ENCODE results near the gene SFT2D1. TPM values are rescaled to one million over a fixed set of nuclear protein-coding genes. Genes with fewer than 3 reads are reported as not detected.
A peak's percentile ranks its signal among the peaks of the same experiment; 100 is the strongest.

Gene SFT2D1
- total RNA-seq, 1 experiment from 2014 or later = 119 TPM

DNA sequence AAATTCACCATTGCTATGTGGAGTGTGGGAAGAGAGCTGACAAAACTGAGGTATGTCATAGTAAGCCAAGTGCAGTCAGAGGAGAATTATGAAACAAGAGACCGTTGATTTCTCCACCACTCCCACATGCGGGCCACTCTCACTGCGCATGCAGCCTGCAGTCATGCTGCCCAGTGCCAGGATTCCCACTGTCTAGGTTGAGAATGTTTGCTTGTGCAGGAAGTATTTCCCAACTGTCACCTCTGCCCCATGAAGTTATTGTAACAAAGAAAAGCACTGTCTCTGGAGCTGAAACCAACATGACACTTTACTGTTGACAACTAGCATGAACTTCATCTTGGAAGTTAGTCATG is 18.7 kb upstream of the SFT2D1 start:
- Histone ChIP-seq H3K4me2 (ENCODE audit: low read depth, low read length, poor library complexity, severe bottlenecking) (no peak overlapping the region), H3K9ac (ENCODE audit: low read length) (no peak overlapping the region)

DNA sequence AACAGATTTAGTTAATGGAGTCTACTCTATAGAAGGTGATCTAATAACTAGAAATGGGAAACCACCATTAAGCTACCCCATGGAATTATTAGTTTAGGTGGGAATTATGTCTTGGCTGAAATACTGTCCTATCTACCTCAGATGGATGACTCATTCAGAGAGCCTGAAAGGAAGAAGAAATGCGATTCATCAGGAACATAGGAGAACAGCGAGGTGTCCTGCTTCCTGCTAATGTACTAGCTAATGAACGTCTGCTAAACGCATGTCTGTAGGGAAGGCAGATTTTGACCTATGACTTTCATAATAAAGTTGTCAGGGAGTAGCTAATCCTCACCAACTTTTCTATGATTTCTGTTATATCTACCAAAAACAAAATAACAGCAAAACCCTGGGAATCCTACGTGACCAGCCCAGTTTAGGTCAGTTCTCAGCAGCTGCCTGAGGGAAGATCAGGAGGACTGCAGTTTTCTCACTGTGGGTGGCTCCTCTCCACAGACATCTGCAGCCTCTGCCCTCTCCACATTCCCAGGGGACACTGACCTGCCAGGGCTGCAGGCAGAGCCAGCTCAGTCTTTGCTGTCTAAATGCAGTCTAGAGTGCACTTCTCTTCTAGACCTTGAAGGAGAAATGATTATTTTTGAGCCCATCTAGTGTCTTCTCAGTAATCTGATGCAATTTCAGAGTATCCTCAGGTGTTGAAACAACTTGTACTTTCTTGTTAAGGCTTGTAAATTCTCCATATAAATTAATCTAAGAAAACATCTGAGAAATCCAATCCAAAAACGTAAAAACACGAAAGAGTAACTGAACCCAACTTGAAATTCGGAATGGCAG is 18.1 kb upstream of the SFT2D1 start:
- Histone ChIP-seq H4K20me1 (ENCODE audit: insufficient read depth, low read depth, low read length) (no peaks in the 10 kb centered on the region), H3K4me2 (ENCODE audit: low read depth, low read length, poor library complexity, severe bottlenecking) (no peak overlapping the region), H3K27me3 (ENCODE audit: low read length) (no peaks in the 10 kb centered on the region), H3K9ac (ENCODE audit: low read length) (no peak overlapping the region), H3K4me3 (ENCODE audit: low read length) (no peak overlapping the region), H3K4me1 (ENCODE audit: low read length) (peaks cover 12% of the 10 kb centered on the region), H3K9me3 (ENCODE audit: low read length) (no peaks in the 10 kb centered on the region), H3K36me3 (ENCODE audit: insufficient read depth, low read length) (no peaks in the 10 kb centered on the region; the same call in 1 of the 2 replicates), H3K27ac (ENCODE audit: low read length) (no peak overlapping the region), H3K79me2 (ENCODE audit: low read length) (no peaks in the 10 kb centered on the region), H2AFZ (ENCODE audit: low read length) (no peak overlapping the region), H3K9me2 (replicated peaks; ENCODE audit: insufficient read depth, low read length) (no peaks in the 10 kb centered on the region)
- DNase-seq = no peak

More for the DNA sequence above, 18.7 kb upstream of the SFT2D1 start:
- H2AFZ ChIP-seq (ENCODE audit: low read length) = no peak overlapping the region
- H3K79me2 ChIP-seq (ENCODE audit: low read length) = no peaks in the 10 kb centered on the region
- H3K4me3 ChIP-seq (ENCODE audit: low read length) = no peak overlapping the region
- H3K9me3 ChIP-seq (ENCODE audit: low read length) = no peaks in the 10 kb centered on the region
- no peak overlapping the region for H3K27ac ChIP-seq (ENCODE audit: low read length)
- H4K20me1 ChIP-seq (ENCODE audit: insufficient read depth, low read depth, low read length) = no peaks in the 10 kb centered on the region
- no peaks in the 10 kb centered on the region for H3K9me2 ChIP-seq (replicated peaks; ENCODE audit: insufficient read depth, low read length)
- no peak for DNase-seq
- H3K27me3 ChIP-seq (ENCODE audit: low read length) = no peaks in the 10 kb centered on the region
- H3K36me3 ChIP-seq (ENCODE audit: insufficient read depth, low read length) = no peaks in the 10 kb centered on the region; the same call in 1 of the 2 replicates
- peaks cover 14% of the 10 kb centered on the region for H3K4me1 ChIP-seq (ENCODE audit: low read length)

DNA sequence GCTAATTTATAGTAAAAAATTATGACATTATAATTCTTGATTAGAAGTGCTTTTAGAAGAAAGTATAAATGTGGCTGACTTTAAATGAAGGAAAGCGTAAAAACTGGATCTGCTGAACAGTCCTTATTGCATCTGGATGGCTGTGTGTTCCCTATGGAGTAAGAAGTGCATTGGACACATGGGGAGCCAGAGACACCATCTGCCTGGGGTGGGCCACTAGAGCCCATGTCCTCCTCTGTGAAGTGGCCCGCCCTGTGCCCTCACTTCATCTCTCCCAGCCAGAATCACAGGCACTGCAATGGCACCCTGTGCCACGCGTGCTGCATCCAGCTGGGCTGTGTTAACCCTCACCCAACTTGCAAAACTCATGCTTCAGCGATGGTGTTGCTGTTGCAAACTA is 13.2 kb upstream of the SFT2D1 start:
- H3K36me3 ChIP-seq (ENCODE audit: insufficient read depth, low read length) = peaks cover 6% of the 10 kb centered on the region; the same call in 1 of the 2 replicates
- H3K9me2 ChIP-seq (replicated peaks; ENCODE audit: insufficient read depth, low read length) = no peaks in the 10 kb centered on the region
- H3K79me2 ChIP-seq (ENCODE audit: low read length) = no peaks in the 10 kb centered on the region
- peaks cover 8% of the 10 kb centered on the region; the same call in 1 of the 2 replicates for H3K9me3 ChIP-seq (ENCODE audit: low read length)
- H3K27me3 ChIP-seq (ENCODE audit: low read length) = no peaks in the 10 kb centered on the region
- DNase-seq = no peak
- no peak overlapping the region for H3K4me2 ChIP-seq (ENCODE audit: low read depth, low read length, poor library complexity, severe bottlenecking)
- H3K27ac ChIP-seq (ENCODE audit: low read length) = no peak overlapping the region
- peaks cover 11% of the 10 kb centered on the region for H3K4me1 ChIP-seq (ENCODE audit: low read length)
- no peaks in the 10 kb centered on the region for H4K20me1 ChIP-seq (ENCODE audit: insufficient read depth, low read depth, low read length)
- H3K9ac ChIP-seq (ENCODE audit: low read length) = no peak overlapping the region
- H3K4me3 ChIP-seq (ENCODE audit: low read length) = no peak overlapping the region
- H2AFZ ChIP-seq (ENCODE audit: low read length) = no peak overlapping the region

DNA sequence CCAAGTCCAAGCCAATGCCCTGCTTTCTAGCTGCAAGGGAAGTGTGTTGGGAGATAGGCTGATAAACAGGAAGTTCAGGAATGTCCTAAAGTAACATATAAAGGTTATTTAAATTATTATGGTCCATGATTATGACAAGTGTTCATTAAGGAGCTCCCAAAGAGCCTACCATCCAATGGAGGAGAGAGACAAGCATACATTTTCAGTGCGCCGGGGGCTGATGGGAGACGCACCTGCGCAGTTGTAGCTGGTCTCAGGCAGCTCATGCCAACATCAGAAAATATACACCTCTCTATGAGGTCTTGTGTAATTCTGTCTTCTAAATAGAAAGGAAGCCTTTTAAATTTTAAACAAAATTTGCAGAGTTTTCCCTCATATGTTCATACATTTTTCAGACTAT is 12.6 kb upstream of the SFT2D1 start:
- peaks cover 11% of the 10 kb centered on the region for H3K4me1 ChIP-seq (ENCODE audit: low read length)

DNA sequence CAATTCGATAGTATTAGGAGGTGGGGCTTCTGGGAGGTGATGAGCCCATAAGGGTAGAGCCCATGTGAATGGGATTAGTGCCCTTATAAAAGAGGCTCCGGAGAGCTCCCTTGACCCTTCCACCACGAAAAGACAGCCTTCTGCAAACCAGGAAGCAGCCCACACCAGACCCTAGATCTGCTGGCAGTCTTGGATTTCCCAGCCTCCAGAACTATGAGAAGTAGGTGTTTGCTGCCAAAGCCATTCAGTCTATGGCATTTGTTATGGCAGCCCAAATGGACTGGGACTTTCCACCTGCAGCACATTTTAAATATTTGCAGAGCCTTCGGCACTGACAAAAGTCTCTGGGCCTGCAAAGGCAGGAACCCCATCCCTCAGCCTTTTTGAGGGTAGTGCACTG is 11.8 kb upstream of the SFT2D1 start:
- no peaks in the 10 kb centered on the region for H4K20me1 ChIP-seq (ENCODE audit: insufficient read depth, low read depth, low read length)
- H3K27ac ChIP-seq (ENCODE audit: low read length) = no peak overlapping the region
- no peaks in the 10 kb centered on the region for H3K9me2 ChIP-seq (replicated peaks; ENCODE audit: insufficient read depth, low read length)
- no peak overlapping the region for H3K9ac ChIP-seq (ENCODE audit: low read length)
- no peaks in the 10 kb centered on the region for H3K27me3 ChIP-seq (ENCODE audit: low read length)
- no peaks in the 10 kb centered on the region for H3K79me2 ChIP-seq (ENCODE audit: low read length)
- H3K4me3 ChIP-seq (ENCODE audit: low read length) = no peak overlapping the region
- no peak for DNase-seq
- H3K4me1 ChIP-seq (ENCODE audit: low read length) = peaks cover 11% of the 10 kb centered on the region
- no peak overlapping the region for H2AFZ ChIP-seq (ENCODE audit: low read length)
- H3K4me2 ChIP-seq (ENCODE audit: low read depth, low read length, poor library complexity, severe bottlenecking) = no peak overlapping the region
- H3K9me3 ChIP-seq (ENCODE audit: low read length) = peaks cover 8% of the 10 kb centered on the region; the same call in 1 of the 2 replicates
- peaks cover 6% of the 10 kb centered on the region; the same call in 1 of the 2 replicates for H3K36me3 ChIP-seq (ENCODE audit: insufficient read depth, low read length)

More for the DNA sequence above, 12.6 kb upstream of the SFT2D1 start:
- H2AFZ ChIP-seq (ENCODE audit: low read length) = no peak overlapping the region
- peaks cover 6% of the 10 kb centered on the region; the same call in 1 of the 2 replicates for H3K36me3 ChIP-seq (ENCODE audit: insufficient read depth, low read length)
- no peaks in the 10 kb centered on the region for H3K79me2 ChIP-seq (ENCODE audit: low read length)
- H3K9me2 ChIP-seq (replicated peaks; ENCODE audit: insufficient read depth, low read length) = no peaks in the 10 kb centered on the region
- no peak for DNase-seq
- H3K4me2 ChIP-seq (ENCODE audit: low read depth, low read length, poor library complexity, severe bottlenecking) = no peak overlapping the region
- no peaks in the 10 kb centered on the region for H3K27me3 ChIP-seq (ENCODE audit: low read length)
- H3K27ac ChIP-seq (ENCODE audit: low read length) = no peak overlapping the region
- H3K9me3 ChIP-seq (ENCODE audit: low read length) = peaks cover 8% of the 10 kb centered on the region; the same call in 1 of the 2 replicates
- H3K9ac ChIP-seq (ENCODE audit: low read length) = no peak overlapping the region
- H4K20me1 ChIP-seq (ENCODE audit: insufficient read depth, low read depth, low read length) = no peaks in the 10 kb centered on the region
- H3K4me3 ChIP-seq (ENCODE audit: low read length) = no peak overlapping the region

DNA sequence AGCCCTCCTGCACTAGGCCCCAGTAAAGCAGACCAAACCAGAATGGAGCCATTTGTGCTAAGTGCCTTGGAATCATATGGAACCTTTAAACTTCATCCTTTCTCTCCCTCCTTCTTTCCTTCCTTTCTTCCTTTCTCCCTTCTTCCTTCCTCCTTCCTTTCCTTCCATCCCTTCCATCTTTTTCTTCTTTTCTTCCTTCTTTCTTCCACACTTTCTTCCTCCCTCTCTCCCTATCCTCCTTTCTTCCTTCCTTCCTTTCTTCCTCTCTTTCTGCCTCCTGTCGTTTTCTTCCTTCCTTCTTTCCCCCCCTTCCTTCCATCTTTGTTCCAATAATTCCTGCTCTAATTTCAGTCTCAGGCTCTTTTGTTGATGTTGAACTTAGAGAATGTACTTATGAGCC is 11.2 kb upstream of the SFT2D1 start:
- no peak overlapping the region for H3K9ac ChIP-seq (ENCODE audit: low read length)
- H3K4me1 ChIP-seq (ENCODE audit: low read length) = peaks cover 11% of the 10 kb centered on the region
- H3K27me3 ChIP-seq (ENCODE audit: low read length) = no peaks in the 10 kb centered on the region
- no peak overlapping the region for H3K4me2 ChIP-seq (ENCODE audit: low read depth, low read length, poor library complexity, severe bottlenecking)
- peaks cover 8% of the 10 kb centered on the region; the same call in 1 of the 2 replicates for H3K9me3 ChIP-seq (ENCODE audit: low read length)
- H4K20me1 ChIP-seq (ENCODE audit: insufficient read depth, low read depth, low read length) = no peaks in the 10 kb centered on the region
- H3K27ac ChIP-seq (ENCODE audit: low read length) = no peak overlapping the region
- peaks cover 6% of the 10 kb centered on the region; the same call in 1 of the 2 replicates for H3K36me3 ChIP-seq (ENCODE audit: insufficient read depth, low read length)
- no peak for DNase-seq
- H2AFZ ChIP-seq (ENCODE audit: low read length) = no peak overlapping the region
- H3K9me2 ChIP-seq (replicated peaks; ENCODE audit: insufficient read depth, low read length) = no peaks in the 10 kb centered on the region
- no peaks in the 10 kb centered on the region for H3K79me2 ChIP-seq (ENCODE audit: low read length)
- H3K4me3 ChIP-seq (ENCODE audit: low read length) = no peak overlapping the region

DNA sequence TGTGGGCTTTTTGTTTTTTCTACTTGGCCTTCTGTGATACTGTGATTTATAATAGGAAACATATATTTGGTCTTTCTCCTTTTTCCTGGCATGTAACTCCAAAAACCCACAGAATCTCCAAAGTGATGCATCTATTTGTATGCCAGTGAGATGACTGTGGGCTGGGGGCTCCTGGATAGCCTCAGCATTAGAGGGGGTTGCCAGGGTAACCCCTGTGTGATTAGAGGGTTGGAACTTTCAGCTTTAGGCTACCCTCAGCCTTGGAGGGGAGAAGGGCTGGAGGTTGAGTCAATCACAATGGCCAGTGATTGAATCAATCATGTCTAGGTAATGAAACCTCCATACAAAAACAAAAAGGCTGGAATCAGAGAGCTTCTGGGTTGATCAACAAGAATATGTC is 10.6 kb upstream of the SFT2D1 start:
- Histone ChIP-seq H3K79me2 (ENCODE audit: low read length) (no peaks in the 10 kb centered on the region), H3K9me2 (replicated peaks; ENCODE audit: insufficient read depth, low read length) (no peaks in the 10 kb centered on the region), H3K4me2 (ENCODE audit: low read depth, low read length, poor library complexity, severe bottlenecking) (no peak overlapping the region), H3K9ac (ENCODE audit: low read length) (no peak overlapping the region), H2AFZ (ENCODE audit: low read length) (no peak overlapping the region), H3K27ac (ENCODE audit: low read length) (no peak overlapping the region), H3K9me3 (ENCODE audit: low read length) (peaks cover 8% of the 10 kb centered on the region; the same call in 1 of the 2 replicates), H3K4me3 (ENCODE audit: low read length) (no peak overlapping the region), H3K4me1 (ENCODE audit: low read length) (peaks cover 11% of the 10 kb centered on the region), H3K27me3 (ENCODE audit: low read length) (no peaks in the 10 kb centered on the region), H4K20me1 (ENCODE audit: insufficient read depth, low read depth, low read length) (no peaks in the 10 kb centered on the region), H3K36me3 (ENCODE audit: insufficient read depth, low read length) (peaks cover 6% of the 10 kb centered on the region; the same call in 1 of the 2 replicates)
- DNase-seq = no peak

DNA sequence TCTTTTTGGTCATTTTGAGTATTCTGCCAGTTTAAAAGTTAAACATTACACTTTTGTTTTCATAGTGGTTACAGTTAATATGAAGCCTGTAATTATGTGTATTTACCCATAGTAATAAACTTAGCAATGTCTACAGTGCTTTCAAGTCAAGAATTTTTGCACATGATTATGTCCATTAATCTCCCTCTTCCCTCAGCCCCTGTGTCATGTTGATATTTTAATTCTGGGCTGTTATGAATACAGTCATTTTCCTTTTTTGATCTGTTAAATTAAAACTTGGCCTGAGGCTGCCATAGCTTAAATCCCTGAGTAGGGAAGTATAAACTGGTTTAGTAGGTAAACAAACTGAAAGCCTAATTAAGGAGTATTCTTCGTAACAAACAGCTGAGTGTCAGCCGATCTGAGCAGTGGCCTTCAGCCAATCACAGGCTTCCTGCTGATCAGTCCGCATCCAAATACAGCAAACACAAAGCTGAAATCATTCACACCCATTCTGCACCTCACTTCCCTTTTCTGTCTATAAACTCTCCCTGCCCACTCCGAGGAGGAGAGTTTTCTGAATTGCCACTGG is 9.5 kb upstream of the SFT2D1 start:
- no peaks in the 10 kb centered on the region for H3K79me2 ChIP-seq (ENCODE audit: low read length)
- H3K4me2 ChIP-seq (ENCODE audit: low read depth, low read length, poor library complexity, severe bottlenecking) = peak overlapping the region; percentile 27
- peaks cover 8% of the 10 kb centered on the region; the same call in 1 of the 2 replicates for H3K9me3 ChIP-seq (ENCODE audit: low read length)
- no peak overlapping the region for H3K9ac ChIP-seq (ENCODE audit: low read length)
- no peaks in the 10 kb centered on the region for H4K20me1 ChIP-seq (ENCODE audit: insufficient read depth, low read depth, low read length)
- peaks cover 21% of the 10 kb centered on the region for H3K4me1 ChIP-seq (ENCODE audit: low read length)
- H3K27ac ChIP-seq (ENCODE audit: low read length) = no peak overlapping the region
- no peaks in the 10 kb centered on the region for H3K9me2 ChIP-seq (replicated peaks; ENCODE audit: insufficient read depth, low read length)
- peak overlapping the region; percentile 58 for H2AFZ ChIP-seq (ENCODE audit: low read length)
- H3K4me3 ChIP-seq (ENCODE audit: low read length) = no peak overlapping the region
- no peaks in the 10 kb centered on the region for H3K27me3 ChIP-seq (ENCODE audit: low read length)
- DNase-seq = peak; percentile 71
- H3K36me3 ChIP-seq (ENCODE audit: insufficient read depth, low read length) = peaks cover 6% of the 10 kb centered on the region; the same call in 1 of the 2 replicates

Data from Karpas-422 (cell line).